GM19452 (cell line): ENCODE measurements around the gene CTTNBP2NL.
"Not testable (repeated sequence)": the region's sequence is repeated elsewhere in the genome, so short reads cannot be mapped to it uniquely, and the experiment has no call there.

Experiments used
- ATAC-seq: cut with Tn5 transposase; IDR thresholded peaks from one replicate; pipeline ENCODE4 v1.9.1; 2021; ENCODE audit not compliant: unreplicated experiment

Gene CTTNBP2NL

GRCh38 chr1:112386731-112387346 is 9.2 kb upstream of the CTTNBP2NL start:
- no peak for ATAC-seq

GRCh38 chr1:112387807-112388206 is 8.2 kb upstream of the CTTNBP2NL start:
- ATAC-seq: no peak

- ATAC-seq: no peak
Measured at GRCh38 chr1:112388436-112388835, 7.6 kb upstream of the CTTNBP2NL start.

- ATAC-seq: no peak
Measured at GRCh38 chr1:112389689-112390088, 6.3 kb upstream of the CTTNBP2NL start.

- not testable (repeated sequence) for ATAC-seq
Measured at GRCh38 chr1:112390335-112390734, 5.7 kb upstream of the CTTNBP2NL start.

- peak; percentile 48 for ATAC-seq
Measured at GRCh38 chr1:112390775-112391602, 5.0 kb upstream of the CTTNBP2NL start.

- ATAC-seq: no peak
Measured at GRCh38 chr1:112391603-112391940, 4.4 kb upstream of the CTTNBP2NL start.

GRCh38 chr1:112393631-112393974 is 2.4 kb upstream of the CTTNBP2NL start:
- no peak for ATAC-seq

- no peak for ATAC-seq
Measured at GRCh38 chr1:112394743-112395062, 1.3 kb upstream of the CTTNBP2NL start.

- ATAC-seq: no peak
Measured at GRCh38 chr1:112395256-112395820, 676 bp upstream of the CTTNBP2NL start.

GRCh38 chr1:112396653-112397471 is 848 bp downstream of the CTTNBP2NL start:
- ATAC-seq: no peak

- ATAC-seq: no peak
Measured at GRCh38 chr1:112397841-112398240, 1.8 kb downstream of the CTTNBP2NL start.

- no peak for ATAC-seq
Measured at GRCh38 chr1:112399456-112399855, 3.4 kb downstream of the CTTNBP2NL start.

- not testable (repeated sequence) for ATAC-seq
Measured at GRCh38 chr1:112400706-112401105, 4.7 kb downstream of the CTTNBP2NL start.

GRCh38 chr1:112402682-112403643 is 6.9 kb downstream of the CTTNBP2NL start:
- ATAC-seq: no peak

GRCh38 chr1:112406771-112407170 is 10.8 kb downstream of the CTTNBP2NL start:
- no peak for ATAC-seq

- ATAC-seq: no peak
Measured at GRCh38 chr1:112409414-112409813, 13.4 kb downstream of the CTTNBP2NL start.

- no peak for ATAC-seq
Measured at GRCh38 chr1:112410673-112411072, 14.7 kb downstream of the CTTNBP2NL start.

GRCh38 chr1:112417271-112417670 is 21.3 kb downstream of the CTTNBP2NL start:
- no peak for ATAC-seq

- no peak for ATAC-seq
Measured at GRCh38 chr1:112418099-112418892, 22.3 kb downstream of the CTTNBP2NL start.
